T-helper 1 cell treated with Interleukin-12 subunit alpha and Interleukin-12 subunit beta and Interleukin-4 antibody, amounts not matched to agents 30 ng/mL and 1 ng/mL, for 36 hours (primary cell): ENCODE data around the gene ALDH1B1. TPM values are rescaled to one million over a fixed set of nuclear protein-coding genes. Genes with fewer than 3 reads are reported as not detected.
"Not testable (repeated sequence)": the region's sequence is repeated elsewhere in the genome, so short reads cannot be mapped to it uniquely, and the experiment has no call there.

Source experiments
- intact Hi-C: fragments of 100-400 bp; cut with micrococcal nuclease; formaldehyde crosslinking; loops from one replicate; pipeline ENCODE4 v1.15.1; 2024
- total RNA-seq: library from RNA; stranded (reverse); gene quantifications from 2 replicates; pipeline ENCODE4 v1.2.3, GENCODE V29; 2022

Gene ALDH1B1
- total RNA-seq, 1 donor from 2014 or later: 13.7 TPM

GRCh38 chr9:38360839-38361472 lies 31.5 kb upstream of the ALDH1B1 start:
- intact Hi-C loops: loop anchor here (5.0 kb wide), 1 partner anchor 779 kb away; no protein-coding TSS in a partner anchor

- intact Hi-C loops: loop anchor here (5.0 kb wide), 1 partner anchor 779 kb away; no protein-coding TSS in a partner anchor
These were observed 31.0 kb upstream of the ALDH1B1 start for GRCh38 chr9:38361473-38361850.

GRCh38 chr9:38362852-38363588 lies 29.5 kb upstream of the ALDH1B1 start:
- intact Hi-C loops: loop anchor here (1.0 to 5.0 kb wide), 6 partner anchors 30 to 781 kb away; partner anchors contain the start of genes ALDH1B1 and SLC25A51

- intact Hi-C loops: loop anchor here (1.0 to 5.0 kb wide), 6 partner anchors 29 to 781 kb away; partner anchors contain the start of genes ALDH1B1 and SLC25A51
These were observed 28.9 kb upstream of the ALDH1B1 start for GRCh38 chr9:38363589-38363925.

- intact Hi-C loops: no loop called here
These were observed 24.6 kb upstream of the ALDH1B1 start for GRCh38 chr9:38367898-38368297.

- intact Hi-C loops: no loop called here
These were observed 23.8 kb upstream of the ALDH1B1 start for GRCh38 chr9:38368731-38369130.

- intact Hi-C loops: loop anchor here (2.0 kb wide), 1 partner anchor 23 kb away; the partner anchor contains the start of gene ALDH1B1
These were observed 22.3 kb upstream of the ALDH1B1 start for GRCh38 chr9:38370176-38370575.

- intact Hi-C loops: loop anchor here (1.0 to 2.0 kb wide), 3 partner anchors 21 to 62 kb away; partner anchors contain the start of gene ALDH1B1
These were observed 21.0 kb upstream of the ALDH1B1 start for GRCh38 chr9:38371495-38371894.

GRCh38 chr9:38372762-38373619 lies 19.5 kb upstream of the ALDH1B1 start:
- intact Hi-C loops: no loop called here

- intact Hi-C loops: no loop called here
These were observed 18.8 kb upstream of the ALDH1B1 start for GRCh38 chr9:38373679-38374078.

- intact Hi-C loops: no loop called here
These were observed 17.5 kb upstream of the ALDH1B1 start for GRCh38 chr9:38374847-38375571.

GRCh38 chr9:38375572-38375963 lies 16.9 kb upstream of the ALDH1B1 start:
- intact Hi-C loops: no loop called here

- intact Hi-C loops: no loop called here
These were observed 16.4 kb upstream of the ALDH1B1 start for GRCh38 chr9:38376021-38376670.

- intact Hi-C loops: not testable (repeated sequence)
These were observed 15.0 kb upstream of the ALDH1B1 start for GRCh38 chr9:38377336-38378083.

GRCh38 chr9:38380230-38380871 lies 12.2 kb upstream of the ALDH1B1 start:
- intact Hi-C loops: no loop called here

- intact Hi-C loops: no loop called here
These were observed 11.5 kb upstream of the ALDH1B1 start for GRCh38 chr9:38380872-38381534.

- intact Hi-C loops: no loop called here
These were observed 10.4 kb upstream of the ALDH1B1 start for GRCh38 chr9:38382141-38382540.

GRCh38 chr9:38384990-38385848 lies 7.3 kb upstream of the ALDH1B1 start:
- intact Hi-C loops: no loop called here
